G401 (cell line): Measurements from ENCODE around the gene FAM163B. TPM values are rescaled to one million over a fixed set of nuclear protein-coding genes. Genes with fewer than 3 reads are reported as not detected.
"Not testable (repeated sequence)": the region's sequence is repeated elsewhere in the genome, so short reads cannot be mapped to it uniquely, and the experiment has no call there.

ENCODE experiments used
- DNase-seq: peaks from one replicate; pipeline ENCODE4 v3.0.0-alpha.2; 2015; ENCODE audit warnings: low spot score
- in situ Hi-C: cut with HindIII; loops from 2 replicates; pipeline ENCODE4 v1.10.0; 2016; ENCODE audit warnings: low sequenced_read_pairs, mixed read lengths
- total RNA-seq: library from RNA; depleted of rRNA; stranded (reverse); fragments of >200 nt; shearing (Covaris generic); gene quantifications from 2 replicates; pipeline ENCODE4 v1.2.3, GENCODE V29; 2014

Gene FAM163B
- total RNA-seq, 1 experiment from 2014 or later, result not detected

- DNase-seq, result peak; percentile 73
- in situ Hi-C loops, result no loop called here
Observed at GRCh38 chr9:133640580-133641395, 31.6 kb upstream of the FAM163B start.

DNA sequence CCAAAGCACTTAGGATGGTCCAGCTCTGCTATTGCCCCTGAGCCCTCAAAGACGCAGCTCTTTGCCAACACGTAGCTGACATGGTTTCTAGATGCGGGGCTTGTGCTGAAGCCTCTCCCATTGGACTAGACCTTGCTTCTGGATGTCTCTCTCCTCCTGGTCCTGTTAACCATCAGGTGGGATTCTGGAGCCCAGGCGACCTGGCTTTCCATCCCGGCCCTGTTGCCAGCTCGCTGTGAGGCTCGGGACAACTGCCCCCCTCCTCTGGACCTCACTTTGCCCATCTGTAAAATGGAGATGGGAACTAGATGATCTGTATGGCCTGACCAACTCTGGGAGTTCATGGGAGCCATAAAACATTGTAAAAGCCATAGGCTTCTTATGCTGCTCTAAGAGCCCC, 31.0 kb upstream of the FAM163B start:
- no peak for DNase-seq
- in situ Hi-C loops, result no loop called here

DNA sequence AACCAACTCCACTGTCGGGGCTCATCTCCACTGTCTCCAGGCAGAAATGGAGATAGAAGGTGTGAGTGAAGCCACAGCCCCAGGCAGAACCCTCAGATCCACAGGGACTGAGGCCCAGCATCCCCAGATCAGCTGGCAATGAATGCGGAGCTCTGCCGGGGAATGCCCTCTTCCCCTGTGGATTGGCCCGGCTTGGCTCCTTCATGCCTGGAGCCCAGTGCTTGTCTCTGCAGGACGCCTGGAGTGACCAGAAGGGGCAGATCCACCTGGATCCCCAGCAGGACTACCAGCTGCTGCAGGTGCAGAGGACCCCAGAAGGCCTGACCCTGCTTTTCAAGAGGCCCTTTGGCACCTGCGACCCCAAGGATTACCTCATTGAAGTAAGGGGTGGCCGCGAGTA, 30.4 kb upstream of the FAM163B start:
- in situ Hi-C loops, result no loop called here
- no peak for DNase-seq

DNA sequence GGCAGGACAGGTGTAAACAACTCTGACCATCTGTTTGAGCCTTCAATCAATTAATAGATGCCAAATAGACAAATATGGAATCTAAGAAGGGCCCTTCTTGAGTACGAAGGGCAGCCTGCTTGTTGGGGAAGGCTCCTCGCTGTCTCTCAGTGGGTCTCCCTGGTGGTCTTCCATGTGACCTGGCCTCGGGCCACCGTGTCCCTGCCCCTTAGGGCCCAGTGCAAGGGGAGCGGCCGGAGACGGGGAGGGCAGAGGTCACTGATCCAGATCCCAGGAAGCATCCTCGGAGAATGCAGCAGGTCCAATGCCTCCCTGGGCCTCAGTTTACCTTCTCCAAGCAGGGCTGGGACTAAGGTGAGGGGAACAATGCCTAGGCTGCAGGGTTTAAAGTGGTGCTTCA, 29.5 kb upstream of the FAM163B start:
- in situ Hi-C loops, result no loop called here

DNA sequence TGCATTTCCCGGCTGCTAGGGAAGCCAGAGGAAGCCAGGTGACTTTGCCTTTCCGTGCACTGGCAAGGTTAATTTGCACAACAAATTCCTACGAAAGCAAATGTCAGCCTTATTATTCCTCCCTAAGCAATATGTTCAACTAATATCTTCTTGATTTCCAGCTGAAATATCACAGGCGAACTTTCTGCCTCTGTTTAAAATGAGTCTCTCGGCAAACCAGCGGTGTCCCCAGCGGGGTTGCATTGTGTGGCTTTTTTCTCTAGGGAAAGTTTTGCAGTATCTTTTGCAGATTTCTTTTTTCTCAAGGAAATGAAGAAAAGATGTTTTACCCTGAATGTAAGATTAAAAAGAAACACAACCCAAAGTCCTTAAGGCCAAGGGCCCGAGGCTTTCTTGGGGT, 28.9 kb upstream of the FAM163B start:
- DNase-seq, result no peak
- in situ Hi-C loops, result no loop called here

More for the DNA sequence above, 29.5 kb upstream of the FAM163B start:
- DNase-seq, result no peak

- DNase-seq, result no peak
- in situ Hi-C loops, result no loop called here
Observed at GRCh38 chr9:133637451-133638055, 28.4 kb upstream of the FAM163B start.

- in situ Hi-C loops, result no loop called here
Observed at GRCh38 chr9:133636902-133637301, 27.7 kb upstream of the FAM163B start.

DNA sequence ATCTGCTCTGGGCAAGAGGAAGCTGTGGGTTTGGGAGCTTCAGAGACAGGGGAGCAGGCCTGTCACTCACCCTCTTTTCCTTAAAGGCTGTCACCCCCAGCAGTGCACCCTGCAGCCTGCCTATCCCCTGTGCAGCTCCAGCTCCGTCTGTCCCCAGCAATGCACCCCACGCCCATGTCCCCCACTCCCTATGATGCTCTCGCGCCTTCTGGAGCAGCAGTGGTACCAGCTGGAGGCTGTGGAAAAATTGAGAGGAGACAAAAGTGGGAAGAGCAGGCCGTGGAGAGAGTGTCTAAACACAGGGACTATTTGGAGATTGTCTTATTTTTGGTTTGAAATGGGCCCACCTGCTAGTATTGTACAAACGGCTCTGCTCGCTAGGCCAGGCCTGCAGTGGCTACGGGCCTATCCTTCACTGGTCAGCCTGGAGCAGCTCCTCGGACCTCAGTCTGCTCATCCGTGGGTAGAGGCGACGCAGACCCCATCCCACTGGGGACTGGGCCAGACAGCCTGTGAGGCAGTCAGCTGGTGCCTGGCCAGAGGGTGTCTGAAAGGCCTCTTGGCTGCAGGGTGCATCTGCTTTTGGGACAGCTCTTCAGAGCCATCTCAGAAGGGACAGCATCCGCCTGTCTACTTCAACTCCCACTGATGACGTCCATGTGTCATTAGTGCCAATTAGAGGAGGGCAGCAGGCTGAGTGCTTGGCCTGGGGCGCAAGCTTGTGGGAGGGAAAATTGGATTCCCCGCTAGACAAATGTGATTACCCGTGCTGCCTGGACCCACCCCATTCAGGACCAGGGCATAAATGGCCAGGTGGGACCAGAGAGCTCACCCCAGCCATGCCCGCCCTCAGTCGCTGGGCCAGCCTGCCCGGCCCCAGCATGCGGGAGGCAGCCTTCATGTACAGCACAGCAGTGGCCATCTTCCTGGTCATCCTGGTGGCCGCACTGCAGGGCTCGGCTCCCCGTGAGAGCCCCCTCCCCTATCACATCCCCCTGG, 26.6 kb upstream of the FAM163B start, which contains the start of gene DBH:
DBH (plus strand) TSS at position 831 of the 999 bp plus-strand sequence; CDS start at position 840, 9 bp downstream.
- DNase-seq, result no peak
- in situ Hi-C loops, result no loop called here

More at GRCh38 chr9:133636902-133637301, 27.7 kb upstream of the FAM163B start:
- DNase-seq, result no peak

DNA sequence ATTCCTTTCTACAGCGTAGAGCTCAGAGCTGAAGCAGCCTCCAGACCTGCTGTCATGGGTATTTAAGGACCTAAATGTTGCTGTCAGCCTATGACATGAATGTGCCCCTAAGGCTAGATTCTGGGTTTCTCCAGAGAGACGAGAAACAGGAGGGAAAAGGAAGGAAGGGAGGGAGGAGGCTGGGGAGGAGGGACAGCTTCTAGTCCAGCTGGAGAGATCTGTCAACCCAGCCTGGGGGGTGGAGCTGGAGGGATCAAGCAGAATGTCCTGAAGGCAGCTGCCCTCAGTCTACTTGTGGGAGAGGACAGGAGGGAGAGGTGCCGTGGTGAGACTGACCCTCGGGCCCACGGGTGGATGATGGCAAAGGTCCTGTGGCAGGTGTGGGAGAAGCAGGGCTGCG, 25.9 kb upstream of the FAM163B start:
- in situ Hi-C loops, result no loop called here
- no peak for DNase-seq

GRCh38 chr9:133634081-133634691, 25.0 kb upstream of the FAM163B start:
- DNase-seq, result no peak
- in situ Hi-C loops, result no loop called here

GRCh38 chr9:133633681-133634080, 24.5 kb upstream of the FAM163B start:
- in situ Hi-C loops, result no loop called here
- DNase-seq, result no peak

DNA sequence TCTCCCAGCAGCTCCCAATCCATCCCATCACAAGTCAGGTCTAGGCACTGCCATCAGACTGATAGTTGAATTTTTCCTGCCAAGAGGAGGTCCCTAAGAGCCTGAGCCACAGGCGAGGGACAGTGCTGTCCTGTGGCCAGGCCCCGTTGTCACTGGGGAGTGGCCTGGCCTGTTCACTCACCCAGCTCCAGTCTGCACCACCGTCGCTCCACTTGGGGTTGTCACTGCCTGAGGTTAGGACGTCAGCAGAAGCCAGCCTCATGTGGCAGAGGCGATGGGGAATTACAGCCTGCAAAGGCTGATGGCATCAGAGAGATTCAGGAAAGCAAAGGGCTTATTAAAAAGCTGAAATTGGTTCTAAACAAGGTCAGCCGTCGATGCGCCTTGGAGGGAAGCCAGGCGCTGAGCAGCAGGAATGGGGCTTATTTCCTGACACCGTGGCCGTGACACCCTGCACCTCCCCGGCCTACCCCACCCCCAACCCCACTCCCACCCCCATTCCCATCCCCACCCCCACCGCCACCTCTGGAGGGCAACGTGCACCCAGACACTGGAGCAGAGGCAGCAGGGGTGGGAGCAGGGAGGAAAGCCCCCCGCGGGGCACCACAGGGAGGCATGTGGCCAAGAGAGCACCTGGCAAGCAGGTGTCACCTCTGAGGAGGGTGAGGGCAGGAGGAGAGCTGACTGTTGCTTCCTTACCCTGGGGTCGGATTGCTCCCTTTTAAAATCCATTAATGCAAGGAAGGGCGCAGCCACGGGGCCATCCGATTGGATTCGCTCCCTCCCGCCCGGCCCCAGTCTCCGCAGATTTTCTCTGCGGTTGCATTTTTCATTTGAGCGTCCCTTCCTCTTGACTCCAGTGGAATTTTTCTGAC, 23.9 kb upstream of the FAM163B start:
- in situ Hi-C loops, result no loop called here

DNA sequence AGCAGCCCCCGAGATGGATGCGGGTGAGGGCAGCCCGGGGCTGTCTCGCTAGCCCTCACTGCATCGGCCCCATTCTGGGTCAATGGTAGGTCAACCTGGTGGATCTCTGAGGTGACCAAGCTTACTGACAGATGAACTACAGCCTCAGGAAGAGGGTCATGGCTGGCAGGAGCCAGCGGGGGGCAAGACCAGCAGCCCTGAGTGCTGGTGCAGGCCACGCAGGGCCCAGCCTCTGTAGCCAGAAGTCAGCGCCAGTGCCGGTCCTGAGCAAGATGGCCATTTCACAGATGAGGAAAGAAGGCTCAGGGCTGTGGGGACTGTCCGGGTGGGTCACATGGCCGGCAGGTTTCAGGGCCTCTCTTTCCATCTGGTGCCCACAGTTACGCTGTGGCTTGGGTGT, 21.9 kb upstream of the FAM163B start:
- no peak for DNase-seq
- in situ Hi-C loops, result no loop called here

More for the DNA sequence above, 23.9 kb upstream of the FAM163B start:
- DNase-seq, result no peak

DNA sequence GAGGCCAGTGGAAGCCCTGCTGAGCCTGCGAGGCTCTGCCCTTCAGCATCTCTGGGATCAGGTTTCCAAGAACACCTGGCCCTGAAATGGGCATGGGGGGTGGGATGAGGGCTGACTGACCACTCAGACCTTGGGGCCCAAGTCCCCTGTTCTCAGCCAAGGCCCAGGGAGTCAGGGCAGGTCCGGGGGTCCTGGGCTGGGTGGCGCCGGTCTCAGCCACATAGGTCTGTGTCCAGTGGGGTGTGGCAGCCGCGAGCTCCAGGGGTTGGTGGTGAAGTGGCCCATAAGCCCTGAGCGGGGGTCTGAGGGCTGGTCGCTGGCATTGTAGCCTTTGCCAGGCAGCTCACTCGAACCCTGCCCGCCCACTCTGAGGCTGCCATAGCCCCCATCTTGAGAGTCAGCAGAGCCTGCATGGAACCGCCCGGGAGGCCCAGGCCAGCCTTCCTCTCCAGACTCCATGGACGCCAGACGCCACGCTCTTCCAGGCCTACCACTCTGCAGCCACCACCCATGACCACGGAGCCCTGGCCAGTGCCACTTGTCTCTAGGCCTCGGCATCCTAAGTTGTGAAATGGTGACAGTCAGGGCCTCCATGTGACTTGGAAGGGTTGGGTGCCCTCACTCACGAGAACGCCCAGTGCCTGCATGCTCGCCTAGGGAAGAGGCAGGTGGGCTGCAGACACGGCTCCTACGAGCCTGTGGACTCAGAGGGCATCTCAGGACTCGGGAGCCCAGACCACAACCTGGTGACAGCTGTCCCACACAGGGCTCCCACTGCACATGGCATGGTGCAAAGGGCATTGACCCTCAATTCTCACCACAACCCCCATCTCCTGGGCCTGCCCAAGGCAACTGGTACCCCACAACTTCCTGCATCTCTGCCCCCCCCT, 20.3 kb upstream of the FAM163B start:
- in situ Hi-C loops, result no loop called here
- no peak for DNase-seq

- DNase-seq, result no peak
- in situ Hi-C loops, result no loop called here
Observed at GRCh38 chr9:133628766-133629165, 19.6 kb upstream of the FAM163B start.

DNA sequence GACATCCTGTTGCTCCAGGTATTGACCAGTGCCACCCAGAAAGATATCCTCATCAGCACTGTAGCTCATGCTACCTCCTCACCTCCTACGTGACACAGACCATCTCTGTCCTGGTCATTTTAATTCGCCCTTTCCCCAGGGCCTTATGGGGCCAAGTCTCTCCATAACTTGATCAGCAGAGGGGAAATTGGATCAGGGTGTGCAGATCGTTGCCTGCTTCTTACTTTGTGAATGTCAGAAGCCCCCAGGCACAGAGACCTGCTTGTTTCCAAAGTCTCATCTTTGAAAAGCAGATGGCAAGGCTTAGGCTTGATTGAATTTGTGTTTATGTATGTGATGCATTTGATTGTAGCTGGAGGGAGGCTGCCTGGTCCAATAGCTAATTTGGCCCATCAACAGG, 18.2 kb upstream of the FAM163B start:
- no peak for DNase-seq
- in situ Hi-C loops, result no loop called here

DNA sequence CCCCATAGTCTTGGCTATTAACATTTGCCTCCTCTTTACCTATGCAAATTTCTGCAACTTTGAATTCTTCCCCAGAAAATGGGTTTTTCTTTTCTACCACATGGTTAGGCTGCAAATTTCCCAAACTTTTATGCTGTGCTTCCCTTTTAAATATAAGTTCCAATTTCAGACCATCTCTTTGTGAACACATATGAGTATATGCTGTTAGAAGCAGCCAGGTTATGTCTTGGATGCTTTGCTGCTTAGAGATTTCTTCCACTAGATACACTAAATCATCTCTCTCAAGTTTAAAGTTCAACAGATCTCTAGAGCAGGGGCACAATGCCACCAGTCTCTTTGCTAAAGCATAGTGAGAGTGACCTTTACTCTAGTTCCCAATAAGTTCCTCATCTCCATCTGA, 16.8 kb upstream of the FAM163B start:
- in situ Hi-C loops, DNase-seq: not testable (repeated sequence)
